Activated T-cell treated with anti-CD3 and anti-CD28 coated beads for 4 hours (primary cell): ENCODE measurements around the gene MLLT3.

ENCODE experiments used
- DNase-seq: peaks from one replicate; pipeline ENCODE4 v3.0.0-alpha.2; 2020

The MLLT3 gene

GRCh38 chr9:20325008-20325407 is 297.3 kb downstream of the MLLT3 start:
- DNase-seq: no peak

- DNase-seq: no peak
Measured at GRCh38 chr9:20322212-20322611, 300.1 kb downstream of the MLLT3 start.

- no peak for DNase-seq
Measured at GRCh38 chr9:20321423-20322082, 300.7 kb downstream of the MLLT3 start.

- DNase-seq: no peak
Measured at GRCh38 chr9:20320921-20321320, 301.4 kb downstream of the MLLT3 start.

GRCh38 chr9:20319641-20320337 is 302.5 kb downstream of the MLLT3 start:
- no peak for DNase-seq

- DNase-seq: no peak
Measured at GRCh38 chr9:20319241-20319640, 303.1 kb downstream of the MLLT3 start.

GRCh38 chr9:20317701-20318100 is 304.6 kb downstream of the MLLT3 start:
- DNase-seq: no peak

- DNase-seq: no peak
Measured at GRCh38 chr9:20316372-20316771, 305.9 kb downstream of the MLLT3 start.

- no peak for DNase-seq
Measured at GRCh38 chr9:20315677-20316076, 306.6 kb downstream of the MLLT3 start.

GRCh38 chr9:20314981-20315380 is 307.3 kb downstream of the MLLT3 start:
- DNase-seq: no peak

- no peak for DNase-seq
Measured at GRCh38 chr9:20313415-20313814, 308.9 kb downstream of the MLLT3 start.

GRCh38 chr9:20312732-20313131 is 309.6 kb downstream of the MLLT3 start:
- DNase-seq: no peak

- no peak for DNase-seq
Measured at GRCh38 chr9:20310024-20310423, 312.3 kb downstream of the MLLT3 start.

GRCh38 chr9:20309124-20309523 is 313.2 kb downstream of the MLLT3 start:
- DNase-seq: no peak

- DNase-seq: no peak
Measured at GRCh38 chr9:20307621-20308020, 314.7 kb downstream of the MLLT3 start.

- no peak for DNase-seq
Measured at GRCh38 chr9:20305452-20305851, 316.8 kb downstream of the MLLT3 start.

- DNase-seq: no peak
Measured at GRCh38 chr9:20303996-20304395, 318.3 kb downstream of the MLLT3 start.

- DNase-seq: no peak
Measured at GRCh38 chr9:20303066-20303465, 319.2 kb downstream of the MLLT3 start.

GRCh38 chr9:20302197-20302596 is 320.1 kb downstream of the MLLT3 start:
- DNase-seq: no peak

- no peak for DNase-seq
Measured at GRCh38 chr9:20300430-20301115, 321.7 kb downstream of the MLLT3 start.

GRCh38 chr9:20297646-20298084 is 324.6 kb downstream of the MLLT3 start:
- DNase-seq: no peak

GRCh38 chr9:20295555-20295954 is 326.7 kb downstream of the MLLT3 start:
- no peak for DNase-seq

GRCh38 chr9:20294046-20294750 is 328.1 kb downstream of the MLLT3 start:
- no peak for DNase-seq
